Daoy (cell line): Measurements from ENCODE around the gene ZNF804B. TPM values are rescaled to one million over a fixed set of nuclear protein-coding genes. Genes with fewer than 3 reads are reported as not detected.

Experiments
- DNase-seq: peaks from one replicate; pipeline ENCODE4 v3.0.0-alpha.2; 2015; ENCODE audit warnings: low read depth
- total RNA-seq: library from RNA; depleted of rRNA; stranded (reverse); fragments of >200 nt; shearing (Covaris generic); gene quantifications from 2 replicates; pipeline ENCODE4 v1.2.3, GENCODE V29; 2014

The ZNF804B gene
- total RNA-seq, 1 experiment from 2014 or later = not detected

DNA sequence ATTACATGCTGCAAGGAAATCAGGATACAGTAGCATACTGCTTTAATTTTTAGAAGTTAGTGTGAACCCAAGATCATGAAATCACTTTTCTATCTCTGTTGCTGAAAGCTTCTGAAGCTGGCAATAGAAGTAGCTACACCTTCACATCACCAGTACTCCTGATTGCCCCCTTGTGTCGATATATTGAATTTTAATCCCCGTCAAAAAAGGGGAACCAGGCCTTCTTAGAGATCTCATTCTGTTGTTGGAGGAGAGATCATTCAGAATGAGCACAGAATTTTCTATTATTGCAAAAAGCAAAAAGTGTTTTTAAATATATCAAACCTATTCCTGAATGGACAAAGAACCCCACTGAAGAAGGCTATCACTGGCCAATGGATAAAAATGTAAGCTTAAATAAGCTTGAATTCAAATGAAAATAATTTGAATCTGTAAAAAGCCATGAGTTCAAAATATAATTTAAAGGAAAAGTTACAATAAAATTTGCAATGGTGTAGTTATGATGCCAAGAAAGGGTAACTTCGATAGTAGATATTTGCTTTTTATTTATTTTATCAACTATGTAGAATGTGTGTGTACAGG lies 75.7 kb downstream of the ZNF804B start:
- no peak for DNase-seq

DNA sequence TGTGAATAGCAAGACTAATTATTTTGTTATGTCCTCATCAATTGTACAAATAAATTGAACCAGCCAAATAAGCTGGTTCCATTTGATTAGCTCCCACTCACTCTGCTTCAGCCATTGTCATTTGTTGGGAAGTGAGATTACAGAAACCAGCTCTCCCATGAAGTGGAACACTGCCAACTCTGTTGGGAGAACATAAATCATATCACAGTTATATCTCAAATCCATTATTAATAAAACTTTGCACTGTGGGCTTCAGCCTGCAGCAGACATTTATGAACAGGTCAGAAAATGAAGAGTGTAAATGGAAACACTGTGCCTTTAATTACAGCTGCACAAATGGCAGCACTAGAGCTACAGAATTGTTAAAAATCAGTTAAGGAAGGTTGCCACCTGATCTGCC lies 82.7 kb downstream of the ZNF804B start:
- DNase-seq = no peak

GRCh38 chr7:88845091-88845490 lies 85.6 kb downstream of the ZNF804B start:
- DNase-seq = no peak

GRCh38 chr7:88851220-88851619 lies 91.7 kb downstream of the ZNF804B start:
- DNase-seq = no peak

- DNase-seq = no peak
Measured at GRCh38 chr7:88859288-88859687, 99.8 kb downstream of the ZNF804B start.

DNA sequence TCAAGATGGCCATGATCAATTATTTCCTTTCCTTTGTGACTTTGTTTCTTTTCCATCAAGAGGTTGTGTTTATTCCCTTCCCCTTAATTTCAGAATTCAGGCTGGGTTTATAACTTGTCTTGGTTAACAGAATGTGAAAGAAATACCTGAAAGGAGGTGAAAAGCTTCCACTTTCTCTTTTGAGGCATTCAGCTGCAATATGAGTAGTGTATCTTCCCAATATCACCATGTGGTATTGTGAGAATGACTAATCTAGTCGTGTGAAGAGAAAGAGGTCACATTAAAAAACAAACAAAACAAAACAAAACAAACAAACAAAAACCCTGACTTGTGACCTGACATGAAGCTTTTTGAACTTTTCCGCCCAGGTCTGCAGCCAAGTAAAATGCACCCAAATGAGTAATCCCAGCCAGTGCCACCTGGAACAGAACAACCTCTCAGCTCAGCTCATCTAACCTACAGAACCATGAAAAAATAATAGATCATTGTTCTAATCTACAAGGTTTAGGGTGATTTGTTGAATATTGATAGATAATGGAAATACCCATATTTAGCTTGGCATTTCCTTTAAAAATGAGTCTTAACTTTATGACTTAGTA lies 106.9 kb downstream of the ZNF804B start:
- DNase-seq = no peak

DNA sequence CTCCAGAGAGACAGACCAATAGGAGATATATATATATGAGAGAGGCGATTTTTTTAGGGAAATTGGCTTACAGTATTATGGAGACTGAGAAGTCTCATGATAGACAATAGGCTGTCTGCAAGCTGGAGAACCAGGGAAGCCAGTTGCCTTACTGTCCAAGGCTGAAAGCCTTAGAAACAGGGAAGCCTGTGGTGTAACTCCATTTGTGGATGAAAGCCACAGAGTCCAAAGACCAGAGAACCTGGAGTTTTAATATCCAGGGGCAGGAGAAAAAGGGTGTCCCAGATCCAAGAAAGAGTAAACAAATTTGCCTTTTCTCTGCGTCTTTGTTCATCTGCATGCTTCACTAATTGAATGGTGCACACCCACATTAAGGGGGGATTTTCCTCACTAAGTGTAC lies 107.7 kb downstream of the ZNF804B start:
- DNase-seq = no peak

- DNase-seq = no peak
Measured at GRCh38 chr7:88868456-88868855, 109.0 kb downstream of the ZNF804B start.

GRCh38 chr7:88881136-88881535 lies 121.6 kb downstream of the ZNF804B start:
- no peak for DNase-seq

DNA sequence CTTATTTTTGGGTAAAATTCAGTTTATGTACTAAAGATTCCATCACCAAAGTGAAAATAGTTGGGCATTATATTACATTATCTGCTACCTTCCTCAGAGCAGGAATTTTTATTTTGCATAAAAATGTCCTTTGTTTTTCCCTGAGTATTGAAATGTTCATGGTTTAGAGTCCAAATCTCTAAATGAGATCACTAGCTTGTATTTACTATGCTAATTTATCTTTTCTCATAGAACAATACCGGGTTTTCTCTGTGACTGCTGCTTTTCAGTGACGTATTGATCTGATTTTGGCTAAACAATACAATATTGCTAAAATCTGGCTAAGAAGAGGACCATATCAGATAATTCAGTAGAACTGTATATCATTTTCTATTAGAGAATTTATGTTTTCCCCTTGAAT lies 125.6 kb downstream of the ZNF804B start:
- DNase-seq = no peak

DNA sequence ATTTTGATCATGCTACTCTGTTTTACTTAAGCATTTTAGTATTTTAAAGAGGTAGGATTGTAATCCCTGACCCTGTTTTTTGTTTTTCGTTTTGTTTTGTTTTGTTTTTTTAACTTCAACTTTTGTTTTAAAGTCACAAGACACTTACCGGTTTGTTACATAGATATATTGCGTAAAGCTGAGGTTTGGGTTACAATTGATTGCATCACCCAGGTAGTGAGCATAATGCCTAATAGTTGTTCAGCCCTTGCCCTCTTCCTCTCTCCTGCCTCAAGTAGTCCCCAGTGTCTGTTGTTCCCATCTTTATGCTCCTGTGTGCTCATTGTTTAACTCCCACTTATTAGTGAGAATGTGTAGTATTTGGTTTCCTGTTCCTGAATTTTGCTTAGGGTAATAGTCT lies 129.2 kb downstream of the ZNF804B start:
- DNase-seq = no peak

- no peak for DNase-seq
Measured at GRCh38 chr7:88910516-88910915, 151.0 kb downstream of the ZNF804B start.

DNA sequence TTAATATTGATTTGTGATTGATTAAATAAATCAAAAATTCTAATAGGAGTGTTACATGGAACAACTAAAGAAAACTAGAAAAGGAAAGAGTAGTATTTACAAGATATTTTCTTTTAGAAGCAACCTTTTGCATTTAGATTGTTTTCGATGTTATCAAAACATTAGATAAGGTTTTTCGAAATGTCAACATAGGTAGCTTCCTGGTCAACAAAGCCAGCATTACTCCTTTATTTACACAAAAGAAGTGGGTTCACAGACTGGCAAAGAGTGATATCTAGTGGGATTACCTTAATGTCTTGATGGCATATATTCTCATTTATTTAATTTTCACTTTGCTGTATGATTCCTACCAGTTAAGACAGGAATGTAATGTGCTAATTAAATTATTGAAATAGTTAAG lies 153.4 kb downstream of the ZNF804B start:
- no peak for DNase-seq

GRCh38 chr7:88915615-88916014 lies 156.1 kb downstream of the ZNF804B start:
- DNase-seq = no peak

DNA sequence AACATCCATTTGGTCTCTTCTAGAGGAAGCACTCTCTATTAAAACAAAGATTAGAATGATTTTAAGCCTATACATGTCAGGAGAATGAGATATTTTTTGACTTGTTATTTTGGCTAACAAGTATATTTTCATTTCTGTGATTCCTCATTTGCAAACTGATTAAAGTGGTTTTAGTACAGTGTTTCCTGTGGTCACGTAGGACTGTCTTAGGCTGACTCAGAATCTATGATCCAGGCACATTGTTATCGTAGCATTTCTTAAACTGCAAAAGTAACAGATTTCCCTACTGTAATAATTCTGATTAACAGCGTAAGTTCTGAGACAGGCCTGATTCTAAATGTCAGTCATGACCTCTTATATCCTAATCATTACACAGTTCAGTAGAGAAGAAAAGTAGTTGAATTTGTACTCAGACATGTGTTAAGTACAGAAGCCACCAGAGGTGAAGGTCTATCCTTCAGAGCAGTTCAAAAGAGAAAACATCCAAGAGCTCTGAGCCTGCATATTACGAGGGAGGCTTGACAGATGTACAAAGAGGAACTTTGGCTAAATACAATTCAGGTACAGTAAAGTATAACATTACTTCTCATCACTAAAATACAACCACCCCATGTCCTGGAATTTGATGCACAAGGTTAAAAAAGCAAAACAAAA lies 160.1 kb downstream of the ZNF804B start:
- no peak for DNase-seq

GRCh38 chr7:88922944-88923343 lies 163.4 kb downstream of the ZNF804B start:
- DNase-seq = no peak

GRCh38 chr7:88928276-88928675 lies 168.8 kb downstream of the ZNF804B start:
- DNase-seq = no peak

GRCh38 chr7:88929719-88930118 lies 170.2 kb downstream of the ZNF804B start:
- DNase-seq = no peak

DNA sequence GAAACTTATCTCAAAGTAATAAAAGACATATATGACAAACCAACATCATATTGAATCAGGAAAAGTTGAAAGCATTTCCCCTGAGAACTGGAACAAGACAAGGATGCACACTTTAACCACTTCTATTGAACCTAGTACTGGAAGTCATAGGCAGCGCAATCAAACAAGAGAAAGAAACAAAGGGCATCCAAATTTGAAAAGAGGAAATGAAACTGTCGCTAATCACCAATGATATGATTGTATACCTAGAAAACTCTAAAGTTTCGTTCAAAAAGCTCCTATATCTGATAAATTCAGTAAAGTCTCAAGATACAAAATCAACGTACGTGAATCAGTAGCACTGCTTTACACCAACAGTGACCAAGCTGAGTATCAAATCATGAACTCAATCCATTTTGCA lies 173.8 kb downstream of the ZNF804B start:
- no peak for DNase-seq

DNA sequence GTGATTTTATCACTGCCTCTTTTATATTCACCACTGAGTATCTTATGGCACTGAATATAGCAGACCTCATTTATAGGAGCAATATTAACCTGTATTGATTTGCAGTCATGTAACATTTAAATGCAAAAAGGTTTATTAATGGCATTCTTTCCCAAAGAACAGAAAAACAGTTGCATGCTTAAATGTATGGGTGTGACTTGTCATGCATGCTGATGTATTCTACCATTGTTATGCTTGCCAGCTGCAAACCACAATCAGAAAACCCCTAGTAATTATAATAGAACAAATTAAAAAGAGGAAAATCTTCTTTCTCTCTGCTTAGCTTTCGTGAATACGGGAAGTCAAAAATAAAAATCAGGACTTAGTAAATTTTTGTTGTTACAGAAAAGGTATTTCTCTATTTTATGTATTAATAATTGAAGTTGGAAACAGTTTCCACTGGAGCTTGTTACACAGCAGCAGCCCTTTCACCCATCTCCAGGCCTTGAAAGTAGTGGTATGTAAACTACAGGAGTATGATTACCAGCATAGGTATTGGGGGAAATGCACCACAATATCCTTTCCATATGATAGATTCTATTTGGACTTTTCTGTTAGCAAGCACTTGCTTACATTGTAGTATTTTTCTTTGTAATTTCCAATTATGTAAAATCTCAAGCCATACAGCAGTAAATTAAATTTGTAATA lies 183.5 kb downstream of the ZNF804B start:
- DNase-seq = no peak

GRCh38 chr7:88951826-88952225 lies 192.3 kb downstream of the ZNF804B start:
- no peak for DNase-seq

GRCh38 chr7:88964418-88964817 lies 204.9 kb downstream of the ZNF804B start:
- DNase-seq = no peak

GRCh38 chr7:88965371-88965770 lies 205.9 kb downstream of the ZNF804B start:
- no peak for DNase-seq
